OCI-LY7 (cell line): ENCODE data around the gene ZNF493. TPM values are rescaled to one million over a fixed set of nuclear protein-coding genes. Genes with fewer than 3 reads are reported as not detected.

Experiments used
- BruUV-seq: library from RNA; stranded (reverse); fragments of 400-500 nt; replicated peaks from 2 replicates; lab custom pipeline; 2021; lab: Mats Ljungman, UMichigan
- CTCF ChIA-PET: fragments of 300-600 bp; sonication (Branson Sonifier 250); formaldehyde crosslinking; loops from one replicate; lab custom pipeline; 2022; ENCODE audit warnings: antibody characterized with exemption; ENCODE audit not compliant: unreplicated experiment; lab: Charles Lee
- POLR2A ChIA-PET: fragments of 300-600 bp; sonication (Branson Sonifier 250); formaldehyde crosslinking; loops from one replicate; lab custom pipeline; 2022; ENCODE audit warnings: antibody characterized with exemption; lab: Charles Lee
- DNase-seq: peaks from one replicate; pipeline ENCODE4 v3.0.0-alpha.2; 2015; ENCODE audit warnings: low spot score
- H2AFZ ChIP-seq: fragments of 200-600 bp; sonication (generic), shearing (Covaris generic); 2 replicates; pipeline ENCODE4 v1.6.1; 2014; ENCODE audit warnings: mild to moderate bottlenecking, antibody characterized with exemption, low read length, moderate library complexity
- H3K27ac ChIP-seq: fragments of 200-600 bp; sonication (generic); 2 replicates; pipeline ENCODE4 v1.5.1; 2014; ENCODE audit warnings: mixed run types, low read depth, mild to moderate bottlenecking, moderate library complexity, low read length, inconsistent platforms; ENCODE audit not compliant: poor library complexity, severe bottlenecking
- H3K36me3 ChIP-seq: fragments of 200-600 bp; sonication (generic); 2 replicates; pipeline ENCODE4 v1.6.1; 2014; ENCODE audit warnings: mild to moderate bottlenecking, antibody characterized with exemption, low read length, moderate library complexity, mixed read lengths; ENCODE audit not compliant: insufficient read depth
- H3K4me1 ChIP-seq: fragments of 200-600 bp; sonication (generic); 2 replicates; pipeline ENCODE4 v1.5.1; 2014; ENCODE audit warnings: mild to moderate bottlenecking, low read length; ENCODE audit not compliant: insufficient read depth, poor library complexity, severe bottlenecking
- H3K4me2 ChIP-seq: fragments of 200-600 bp; sonication (generic); 2 replicates; pipeline ENCODE4 v1.6.1; 2014; ENCODE audit warnings: mild to moderate bottlenecking, low read length
- H3K4me3 ChIP-seq: fragments of 200-600 bp; sonication (generic); 2 replicates; pipeline ENCODE4 v1.5.1; 2014; ENCODE audit warnings: mild to moderate bottlenecking, low read depth, low read length; ENCODE audit not compliant: poor library complexity, severe bottlenecking
- H3K79me2 ChIP-seq: fragments of 200-600 bp; sonication (generic); 2 replicates; pipeline ENCODE4 v1.6.1; 2016; ENCODE audit warnings: low read depth, mild to moderate bottlenecking, low read length, moderate library complexity, mixed read lengths; ENCODE audit not compliant: insufficient read depth
- H3K9me2 ChIP-seq: fragments of 200-600 bp; sonication (generic); 2 replicates; pipeline ENCODE4 v1.6.1; 2016; ENCODE audit warnings: mild to moderate bottlenecking, low read length, mixed read lengths; ENCODE audit not compliant: insufficient read depth
- H3K9me3 ChIP-seq: fragments of 200-600 bp; sonication (generic); 2 replicates; pipeline ENCODE4 v1.6.1; 2014; ENCODE audit warnings: mild to moderate bottlenecking, mixed run types, low read length, mixed read lengths
- H4K20me1 ChIP-seq: fragments of 200-600 bp; sonication (generic); 2 replicates; pipeline ENCODE4 v1.6.1; 2014; ENCODE audit warnings: mild to moderate bottlenecking, antibody characterized with exemption, low read length, moderate library complexity, mixed read lengths; ENCODE audit not compliant: insufficient read depth
- CTCF ChIP-seq: fragments of 200-600 bp; sonication (generic); conservative IDR thresholded peaks from 2 replicates; pipeline ENCODE4 v1.5.1; 2014; ENCODE audit warnings: mild to moderate bottlenecking, antibody characterized with exemption, low read length, moderate library complexity, mixed read lengths
- EZH2phosphoT487 ChIP-seq: fragments of 200-600 bp; sonication (generic); IDR thresholded peaks from 2 replicates; pipeline ENCODE4 v1.6.1; 2018; ENCODE audit warnings: low read depth, borderline replicate concordance, mild to moderate bottlenecking, mixed run types, antibody characterized with exemption, low read length, moderate library complexity, mixed read lengths
- intact Hi-C: fragments of 100-400 bp; cut with micrococcal nuclease; formaldehyde crosslinking; loops from one replicate; pipeline ENCODE4 v1.10.0; 2022; ENCODE audit not compliant: unreplicated experiment
- total RNA-seq, 2 experiments: library from RNA; depleted of rRNA in 1 of 2; stranded (reverse); fragments of >200 nt in 1 of 2; shearing (Covaris generic) in 1 of 2; gene quantifications; 2 replicates each; pipeline ENCODE4 v1.2.3, GENCODE V29; 2014 to 2022

Gene ZNF493
- total RNA-seq, 2 experiments from 2014 or later = 37.6 to 57.6 TPM

- H3K9me3 ChIP-seq = no peaks in the 10 kb centered on the region
Observed at GRCh38 chr19:21460686-21461085, 63.8 kb downstream of the ZNF493 start.

GRCh38 chr19:21462540-21462939 is 65.6 kb downstream of the ZNF493 start:
- H3K4me1 ChIP-seq = no peaks in the 10 kb centered on the region
- POLR2A ChIA-PET = interaction anchor here (0.6 kb wide), 1 partner anchor 1180 kb away, joined by 5 read pairs; no protein-coding TSS in a partner anchor
- DNase-seq = no peak
- no peaks in the 10 kb centered on the region for H4K20me1 ChIP-seq
- intact Hi-C loops = no loop called here
- CTCF ChIA-PET = no interaction called here
- H3K27ac ChIP-seq = no peak overlapping the region
- no peaks in the 10 kb centered on the region for H3K9me3 ChIP-seq
- no peak overlapping the region for H3K4me2 ChIP-seq
- no peaks in the 10 kb centered on the region for H3K36me3 ChIP-seq
- no peak overlapping the region for H3K4me3 ChIP-seq
- no peak for TF ChIP-seq CTCF
- TF ChIP-seq EZH2phosphoT487 = no peak
- H3K79me2 ChIP-seq = no peaks in the 10 kb centered on the region
- H2AFZ ChIP-seq = no peak overlapping the region
- no TSS peak for BruUV-seq
- H3K9me2 ChIP-seq = no peaks in the 10 kb centered on the region

More at GRCh38 chr19:21460686-21461085, 63.8 kb downstream of the ZNF493 start:
- no peak overlapping the region for H2AFZ ChIP-seq
- H3K79me2 ChIP-seq = no peaks in the 10 kb centered on the region
- no TSS peak for BruUV-seq
- no peaks in the 10 kb centered on the region for H3K9me2 ChIP-seq
- no peaks in the 10 kb centered on the region for H3K4me1 ChIP-seq
- CTCF ChIA-PET = no interaction called here
- no peak overlapping the region for H3K4me3 ChIP-seq
- no peaks in the 10 kb centered on the region for H3K36me3 ChIP-seq
- no peak for DNase-seq
- POLR2A ChIA-PET = no interaction called here
- no peak overlapping the region for H3K27ac ChIP-seq
- no peaks in the 10 kb centered on the region for H4K20me1 ChIP-seq
- H3K4me2 ChIP-seq = no peak overlapping the region
- no peak for TF ChIP-seq EZH2phosphoT487
- intact Hi-C loops = no loop called here

DNA sequence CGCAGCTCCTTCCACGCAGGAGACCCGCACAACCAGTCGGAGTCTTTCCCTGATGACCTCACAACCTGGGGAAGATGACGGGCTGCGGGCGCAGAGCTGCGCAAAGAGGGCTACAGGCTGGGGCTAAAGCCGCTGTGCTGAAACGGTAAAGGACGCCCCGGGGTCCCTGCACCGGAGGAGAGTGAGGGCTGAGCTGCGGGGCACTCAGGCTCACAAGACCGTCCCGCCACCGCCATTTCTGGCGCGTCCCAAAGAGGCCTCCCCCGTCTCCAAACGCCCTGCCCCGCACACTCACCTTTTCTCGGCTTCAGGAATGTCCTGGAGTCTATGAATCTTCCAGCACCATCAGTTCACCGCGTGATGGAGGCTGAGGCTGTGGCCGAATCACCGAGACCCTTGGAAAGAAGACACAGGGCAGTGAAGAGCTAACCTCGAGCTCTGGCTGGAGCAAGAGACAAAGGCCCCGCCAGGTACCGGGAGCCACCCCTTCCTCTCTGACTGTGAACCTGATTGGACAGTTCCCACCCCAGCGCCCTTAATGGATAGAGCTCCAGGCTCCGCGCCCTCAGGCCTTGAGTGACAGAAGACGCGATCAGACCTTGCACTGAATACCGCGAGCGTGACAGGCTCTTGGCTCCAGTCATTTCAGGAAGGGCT is 66.6 kb downstream of the ZNF493 start:
- H4K20me1 ChIP-seq = no peaks in the 10 kb centered on the region
- no peak overlapping the region for H2AFZ ChIP-seq
- H3K79me2 ChIP-seq = no peaks in the 10 kb centered on the region
- intact Hi-C loops = no loop called here
- CTCF ChIA-PET = no interaction called here
- H3K4me1 ChIP-seq = no peaks in the 10 kb centered on the region
- no peak for TF ChIP-seq CTCF
- TF ChIP-seq EZH2phosphoT487 = no peak
- no peak for DNase-seq
- H3K4me2 ChIP-seq = no peak overlapping the region
- H3K9me3 ChIP-seq = no peaks in the 10 kb centered on the region
- H3K9me2 ChIP-seq = no peaks in the 10 kb centered on the region
- POLR2A ChIA-PET = interaction anchor here (0.7 to 0.9 kb wide), 2 partner anchors 11 to 1226 kb away, joined by 3 to 4 read pairs; no protein-coding TSS in a partner anchor
- no peak overlapping the region for H3K4me3 ChIP-seq
- no TSS peak for BruUV-seq
- H3K36me3 ChIP-seq = no peaks in the 10 kb centered on the region
- H3K27ac ChIP-seq = no peak overlapping the region
